Activated B cell treated with CpG ODN at 0.5 μM for 24 hours (primary cell): ENCODE measurements around the gene HEXD. TPM values are rescaled to one million over a fixed set of nuclear protein-coding genes. Genes with fewer than 3 reads are reported as not detected.

Experiments
- ATAC-seq: fragments of 200-7000 bp; cut with Tn5 transposase; one replicate; pipeline ENCODE4 v1.10.0; 2021; ENCODE audit warnings: low read depth, mild to moderate bottlenecking, moderate library complexity
- CTCF ChIA-PET: fragments of 350-600 bp; sonication (Branson Sonifier 250); formaldehyde crosslinking; loops from one replicate; lab custom pipeline; 2021; ENCODE audit warnings: antibody characterized with exemption; lab: Charles Lee
- POLR2A ChIA-PET: fragments of 350-600 bp; sonication (Branson Sonifier 250); formaldehyde crosslinking; loops from one replicate; lab custom pipeline; 2021; ENCODE audit warnings: antibody characterized with exemption; lab: Charles Lee
- DNase-seq: peaks from one replicate; pipeline ENCODE4 v3.0.0; 2022
- H3K27ac Mint-ChIP-seq: one replicate; pipeline ENCODE4 v1.8.0; 2020; ENCODE audit warnings: mixed read lengths
- H3K27me3 Mint-ChIP-seq: one replicate; pipeline ENCODE4 v1.8.0; 2021; ENCODE audit warnings: mixed read lengths
- H3K36me3 Mint-ChIP-seq: one replicate; pipeline ENCODE4 v1.8.0; 2021; ENCODE audit warnings: low read depth, mixed read lengths
- H3K4me1 Mint-ChIP-seq: one replicate; pipeline ENCODE4 v1.8.0; 2021; ENCODE audit warnings: mixed read lengths
- H3K4me3 Mint-ChIP-seq: one replicate; pipeline ENCODE4 v1.8.0; 2020; ENCODE audit warnings: mild to moderate bottlenecking, mixed read lengths
- H3K9me3 Mint-ChIP-seq: one replicate; pipeline ENCODE4 v1.8.0; 2020; ENCODE audit warnings: mixed read lengths
- CTCF ChIP-seq: fragments of 200-600 bp; IDR thresholded peaks from one replicate; pipeline ENCODE4 v1.8.0; 2022; ENCODE audit warnings: antibody characterized with exemption, mild to moderate bottlenecking
- intact Hi-C: fragments of 100-400 bp; cut with micrococcal nuclease; formaldehyde crosslinking; loops from one replicate; pipeline ENCODE4 v1.15.1; 2024
- total RNA-seq: library from RNA; stranded (reverse); gene quantifications from 2 replicates; pipeline ENCODE4 v1.2.3, GENCODE V29; 2022

Gene HEXD
- total RNA-seq, 1 donor from 2014 or later, result 88.8 TPM

GRCh38 chr17:82483204-82483660 lies 65.1 kb downstream of the HEXD start:
- no peak overlapping the region for H3K4me3 Mint-ChIP-seq
- peaks cover 3% of the 10 kb centered on the region for H3K4me1 Mint-ChIP-seq
- ATAC-seq, result no peak
- ChIA-PET CTCF (no interaction called here), POLR2A (interaction anchor here (0.6 kb wide), 1 partner anchor 89 kb away, joined by 7 read pairs; no protein-coding TSS in a partner anchor)
- no peak for TF ChIP-seq CTCF
- DNase-seq, result no peak
- H3K27ac Mint-ChIP-seq, result no peak overlapping the region
- peaks cover 83% of the 10 kb centered on the region for H3K36me3 Mint-ChIP-seq
- intact Hi-C loops, result no loop called here
- no peaks in the 10 kb centered on the region for H3K27me3 Mint-ChIP-seq
- H3K9me3 Mint-ChIP-seq, result no peaks in the 10 kb centered on the region

- DNase-seq (no peak), ATAC-seq (no peak)
- H3K27me3 Mint-ChIP-seq, result no peaks in the 10 kb centered on the region
- H3K36me3 Mint-ChIP-seq, result peaks cover 85% of the 10 kb centered on the region
- intact Hi-C loops, result no loop called here
- CTCF ChIA-PET, result no interaction called here
- H3K4me3 Mint-ChIP-seq, result no peak overlapping the region
- no peak overlapping the region for H3K27ac Mint-ChIP-seq
- H3K4me1 Mint-ChIP-seq, result peaks cover 3% of the 10 kb centered on the region
- TF ChIP-seq CTCF, result no peak
- no peaks in the 10 kb centered on the region for H3K9me3 Mint-ChIP-seq
- POLR2A ChIA-PET, result interaction anchor here (0.6 kb wide), 1 partner anchor 90 kb away, joined by 7 read pairs; no protein-coding TSS in a partner anchor
These were observed 65.7 kb downstream of the HEXD start for GRCh38 chr17:82483836-82484235.

GRCh38 chr17:82486231-82487094 lies 68.3 kb downstream of the HEXD start:
- Mint-ChIP-seq H3K27me3 (no peaks in the 10 kb centered on the region), H3K36me3 (peaks cover 67% of the 10 kb centered on the region), H3K27ac (no peak overlapping the region), H3K4me1 (peaks cover 7% of the 10 kb centered on the region), H3K9me3 (no peaks in the 10 kb centered on the region), H3K4me3 (no peak overlapping the region)
- intact Hi-C loops, result no loop called here
- no peak for TF ChIP-seq CTCF
- ATAC-seq (no peak), DNase-seq (no peak)
- CTCF ChIA-PET, result no interaction called here
- POLR2A ChIA-PET, result no interaction called here

GRCh38 chr17:82487910-82488309 lies 69.8 kb downstream of the HEXD start:
- DNase-seq (no peak), ATAC-seq (no peak)
- ChIA-PET POLR2A (no interaction called here), CTCF (no interaction called here)
- Mint-ChIP-seq H3K9me3 (no peaks in the 10 kb centered on the region), H3K36me3 (peaks cover 54% of the 10 kb centered on the region), H3K27ac (no peak overlapping the region), H3K4me1 (peaks cover 7% of the 10 kb centered on the region), H3K4me3 (no peak overlapping the region), H3K27me3 (no peaks in the 10 kb centered on the region)
- intact Hi-C loops, result no loop called here
- no peak for TF ChIP-seq CTCF

GRCh38 chr17:82489117-82489516 lies 71.0 kb downstream of the HEXD start:
- Mint-ChIP-seq H3K9me3 (no peaks in the 10 kb centered on the region), H3K36me3 (peaks cover 42% of the 10 kb centered on the region), H3K4me1 (peaks cover 12% of the 10 kb centered on the region), H3K27ac (no peak overlapping the region), H3K27me3 (no peaks in the 10 kb centered on the region), H3K4me3 (no peak overlapping the region)
- ChIA-PET POLR2A (no interaction called here), CTCF (no interaction called here)
- no peak for TF ChIP-seq CTCF
- no peak for DNase-seq
- ATAC-seq, result no peak
- intact Hi-C loops, result no loop called here
